B cell (primary cell): ENCODE data around the gene SRRM2. TPM values are rescaled to one million over a fixed set of nuclear protein-coding genes. Genes with fewer than 3 reads are reported as not detected.

Source experiments
- ATAC-seq: fragments of 200-7000 bp; cut with Tn5 transposase; one replicate; pipeline ENCODE4 v1.10.0; 2021; ENCODE audit warnings: low read depth, mild to moderate bottlenecking, moderate number of reproducible peaks, moderate library complexity
- CTCF ChIA-PET: fragments of 350-600 bp; sonication (Branson Sonifier 250); formaldehyde crosslinking; loops from one replicate; lab custom pipeline; 2021; ENCODE audit warnings: antibody characterized with exemption, inconsistent platforms; lab: Charles Lee
- POLR2A ChIA-PET: fragments of 350-600 bp; sonication (Branson Sonifier 250); formaldehyde crosslinking; loops from one replicate; lab custom pipeline; 2021; ENCODE audit warnings: antibody characterized with exemption; lab: Charles Lee
- DNase-seq: peaks from one replicate; pipeline ENCODE4 v3.0.0; 2013
- H2AFZ ChIP-seq: 2 replicates; pipeline ENCODE4 v1.6.1; 2012; ENCODE audit warnings: mild to moderate bottlenecking, low read depth, low read length; ENCODE audit not compliant: insufficient read depth, poor library complexity, severe bottlenecking
- H3K27ac ChIP-seq, 2 donors: 1 replicate in 1 of 2; 2 replicates in 1 of 2; pipeline ENCODE4 v1.5.1; 2012 to 2013; ENCODE audit warnings: low read length in 2 of 2, mild to moderate bottlenecking in 2 of 2, moderate library complexity in 1 of 2
- H3K27me3 ChIP-seq, 4 experiments: fragments of 200-600 bp in 1 of 4; sonication (generic) in 1 of 4; replicated peaks in 1 of 4; 1 replicate in 2 of 4; 2 replicates in 2 of 4; pipeline versions ENCODE4 v1.6.1 to v1.7.0; 2013 to 2016; ENCODE audit warnings: low read length in 3 of 4, mild to moderate bottlenecking in 2 of 4, mixed read lengths in 1 of 4, moderate library complexity in 1 of 4; ENCODE audit not compliant: insufficient read depth in 4 of 4, control insufficient read depth in 3 of 4; ENCODE audit errors: control extremely low read depth in 1 of 4
- H3K36me3 ChIP-seq, 2 experiments: replicated peaks in 1 of 2; 1 replicate in 1 of 2; 2 replicates in 1 of 2; pipeline versions ENCODE4 v1.6.1 to v1.7.1; 2013; ENCODE audit warnings: low read length in 1 of 2; ENCODE audit not compliant: insufficient read depth in 2 of 2, control insufficient read depth in 1 of 2; ENCODE audit errors: control extremely low read depth in 1 of 2, extremely low read depth in 1 of 2
- H3K4me1 ChIP-seq, 2 donors: fragments of 200-600 bp in 1 of 2; sonication (generic) in 1 of 2; 1 replicate in 1 of 2; 2 replicates in 1 of 2; pipeline versions ENCODE4 v1.5.1 to v1.6.1; 2013 to 2017; ENCODE audit warnings: low read length in 2 of 2; ENCODE audit not compliant: control insufficient read depth in 2 of 2, insufficient read depth in 2 of 2
- H3K4me2 ChIP-seq: replicated peaks from 2 replicates; pipeline ENCODE3; 2012; ENCODE audit warnings: mild to moderate bottlenecking, low read depth, low read length; ENCODE audit not compliant: poor library complexity, severe bottlenecking
- H3K4me3 ChIP-seq, 5 experiments: fragments of 200-600 bp in 1 of 5; sonication (generic) in 1 of 5; 1 replicate in 3 of 5; 2 replicates in 2 of 5; pipeline versions ENCODE4 v1.5.1 to v1.7.0; 2011 to 2016; ENCODE audit warnings: low read length in 4 of 5, mild to moderate bottlenecking in 4 of 5, low read depth in 2 of 5, control low read depth in 1 of 5, moderate library complexity in 1 of 5; ENCODE audit not compliant: insufficient read depth in 1 of 5; ENCODE audit errors: control extremely low read depth in 1 of 5, extremely low read depth in 1 of 5
- H3K79me2 ChIP-seq: fragments of 200-600 bp; sonication (generic); one replicate; pipeline ENCODE4 v1.6.0; 2016; ENCODE audit warnings: low read length; ENCODE audit not compliant: control insufficient read depth, insufficient read depth
- H3K9ac ChIP-seq: fragments of 200-600 bp; sonication (generic); 2 replicates; pipeline ENCODE4 v1.6.1; 2017; ENCODE audit warnings: mild to moderate bottlenecking, low read length, moderate library complexity
- H3K9me3 ChIP-seq, 3 donors: one replicate each; pipeline versions ENCODE4 v1.6.1 to v1.7.1; 2013; ENCODE audit warnings: low read length in 2 of 3; ENCODE audit not compliant: control insufficient read depth in 2 of 3, insufficient read depth in 1 of 3; ENCODE audit errors: control extremely low read depth in 1 of 3
- H4K20me1 ChIP-seq: 2 replicates; pipeline ENCODE4 v1.6.0; 2012; ENCODE audit warnings: mild to moderate bottlenecking, low read length; ENCODE audit not compliant: insufficient read depth, control insufficient read depth, poor library complexity, severe bottlenecking
- H3K27ac Mint-ChIP-seq: one replicate; pipeline ENCODE4 v1.8.0; 2021; ENCODE audit warnings: mixed read lengths
- H3K27me3 Mint-ChIP-seq: one replicate; pipeline ENCODE4 v1.8.0; 2021; ENCODE audit warnings: mixed read lengths
- H3K4me1 Mint-ChIP-seq: one replicate; pipeline ENCODE4 v1.8.0; 2021; ENCODE audit warnings: mixed read lengths
- H3K4me3 Mint-ChIP-seq: one replicate; pipeline ENCODE4 v1.8.0; 2021; ENCODE audit warnings: mixed read lengths
- H3K9me3 Mint-ChIP-seq: one replicate; pipeline ENCODE4 v1.8.0; 2022; ENCODE audit warnings: mixed read lengths; ENCODE audit not compliant: insufficient read depth
- CTCF ChIP-seq: fragments of 200-600 bp; IDR thresholded peaks from one replicate; pipeline ENCODE4 v1.8.0; 2022; ENCODE audit warnings: antibody characterized with exemption, mild to moderate bottlenecking
- EZH2 ChIP-seq: IDR thresholded peaks from 2 replicates; pipeline ENCODE4 v1.6.1; 2012; ENCODE audit warnings: borderline replicate concordance, low read depth, mild to moderate bottlenecking, moderate library complexity, low read length; ENCODE audit not compliant: insufficient read depth, poor library complexity, severe bottlenecking
- WGBS: methylation state at CpG from one replicate; pipeline ENCODE4 v1.1.5; 2013; ENCODE audit warnings: missing lambda C conversion rate; ENCODE audit not compliant: insufficient coverage; 5-methylcytosine and 5-hydroxymethylcytosine counted together
- intact Hi-C: fragments of 100-400 bp; cut with micrococcal nuclease; formaldehyde crosslinking; loops from one replicate; pipeline ENCODE4 v1.10.0; 2022
- polyA plus RNA-seq: library from polyadenylated mRNA; depleted of rRNA; stranded (reverse); fragments of >200 nt; gene quantifications from 2 replicates; pipeline ENCODE4 v1.2.3, GENCODE V29; 2012
- total RNA-seq, 2 donors: library from RNA; stranded (reverse); fragments of 120-200 nt in 1 of 2; gene quantifications; 1 replicate in 1 of 2; 2 replicates in 1 of 2; pipeline versions ENCODE4 v1.2.3 to v1.2.4, GENCODE V29; 2013 to 2022

The SRRM2 gene
- total and polyA plus RNA-seq, 2 donors (not counting 1 experiment from before 2014, with no cell fraction given), result 1,485 to 1,879 TPM

DNA sequence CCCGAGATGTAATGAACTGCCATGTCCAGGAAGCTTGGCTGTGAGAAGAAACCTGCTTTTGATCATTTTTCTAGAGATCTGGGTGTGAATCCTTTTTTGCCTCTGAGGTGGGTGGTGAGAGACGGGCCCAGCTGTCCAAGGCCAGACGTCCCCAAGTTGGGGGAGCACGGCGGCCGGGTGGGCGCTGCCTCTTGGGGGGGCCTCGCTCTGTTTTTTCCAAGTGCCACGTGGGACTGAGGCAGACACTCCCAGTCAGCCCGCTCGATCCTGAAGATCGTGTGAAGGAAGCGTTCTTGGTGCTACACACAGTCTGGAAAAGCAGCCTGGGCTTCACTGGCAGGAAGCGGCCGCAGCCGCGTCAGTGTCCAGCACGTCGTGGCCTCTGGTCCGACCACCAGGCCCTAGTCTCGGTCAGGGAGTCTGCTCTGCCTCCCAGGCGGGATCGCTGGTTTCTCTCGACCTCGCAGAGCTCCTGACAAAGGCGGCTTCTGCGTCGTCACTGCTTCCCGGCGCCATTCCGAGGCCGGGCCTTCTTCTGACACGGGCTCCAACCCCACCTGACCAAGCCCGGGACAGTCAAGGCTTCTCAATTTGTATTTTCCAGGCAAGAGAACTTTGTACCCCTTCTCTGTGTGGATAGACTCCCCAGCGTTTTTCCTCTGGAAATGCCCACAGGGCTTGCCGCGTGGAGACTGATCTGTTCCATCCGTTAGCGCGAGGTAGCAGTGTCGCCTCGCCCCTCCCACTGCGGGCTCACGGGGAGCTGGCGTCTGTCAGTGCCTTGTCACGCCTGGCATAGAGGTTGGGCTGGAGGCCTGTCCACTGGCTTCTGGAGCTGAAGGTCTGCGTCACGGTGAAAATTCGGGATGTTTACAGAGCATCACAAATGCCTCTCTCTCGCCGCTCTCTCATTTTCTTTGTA lies 44.8 kb upstream of the SRRM2 start:
- no peaks in the 10 kb centered on the region for H3K27me3 ChIP-seq
- intact Hi-C loops, result no loop called here
- DNase-seq, result no peak

More for the DNA sequence above, 44.8 kb upstream of the SRRM2 start:
- Mint-ChIP-seq H3K4me1 (peaks cover 2% of the 10 kb centered on the region), H3K27me3 (no peaks in the 10 kb centered on the region), H3K9me3 (no peaks in the 10 kb centered on the region), H3K27ac (no peak overlapping the region), H3K4me3 (no peak overlapping the region)
- TF ChIP-seq EZH2, result no peak
- TF ChIP-seq CTCF, result no peak
- no peak overlapping the region for H3K4me3 ChIP-seq
- peaks cover 10% of the 10 kb centered on the region for H3K79me2 ChIP-seq
- 97% methylated on average over 51 of the region's 51 CpGs for WGBS
- ChIA-PET CTCF (no interaction called here), POLR2A (no interaction called here)
- no peak for ATAC-seq
- H3K9ac ChIP-seq, result no peak overlapping the region
- peaks cover 0 to 48% of the 10 kb centered on the region in 2 experiments for H3K36me3 ChIP-seq
- peaks cover 62% of the 10 kb centered on the region for H4K20me1 ChIP-seq
- no peaks in the 10 kb centered on the region for H3K4me1 ChIP-seq
- H3K9me3 ChIP-seq, result no peaks in the 10 kb centered on the region
- no peak overlapping the region for H3K4me2 ChIP-seq
- no peak overlapping the region for H2AFZ ChIP-seq
- H3K27ac ChIP-seq, result no peak overlapping the region
